Measurements from ENCODE around the gene SLC25A21. TPM values are rescaled to one million over a fixed set of nuclear protein-coding genes. Genes with fewer than 3 reads are reported as not detected.
A peak's percentile ranks its signal among the peaks of the same experiment; 100 is the strongest.
"Not testable (repeated sequence)": the region's sequence is repeated elsewhere in the genome, so short reads cannot be mapped to it uniquely, and the experiment has no call there.

The SLC25A21 gene
- total RNA-seq, 2 donors from 2014 or later: not detected

GRCh38 chr14:36941783-36942521 lies 230.5 kb downstream of the SLC25A21 start:
- peak in 1 of 2 donors; percentile 65 for DNase-seq (ENCODE audit: low spot score in 2 of 2)
- H3K36me3 Mint-ChIP-seq: no peaks in the 10 kb centered on the region
- H3K9me3 Mint-ChIP-seq: no peaks in the 10 kb centered on the region
- no peak for ATAC-seq
- no peak overlapping the region for H3K27ac Mint-ChIP-seq

- Mint-ChIP-seq H3K9me3 (no peaks in the 10 kb centered on the region), H3K27ac (no peak overlapping the region), H3K36me3 (no peaks in the 10 kb centered on the region)
- no peak for ATAC-seq
- no peak for DNase-seq (ENCODE audit: low spot score in 2 of 2)
Observed at GRCh38 chr14:36940476-36940875, 231.9 kb downstream of the SLC25A21 start.

GRCh38 chr14:36939265-36939664 lies 233.1 kb downstream of the SLC25A21 start:
- H3K36me3 Mint-ChIP-seq: no peaks in the 10 kb centered on the region
- DNase-seq (ENCODE audit: low spot score in 2 of 2): no peak
- H3K9me3 Mint-ChIP-seq: no peaks in the 10 kb centered on the region
- no peak for ATAC-seq
- H3K27ac Mint-ChIP-seq: no peak overlapping the region

- Mint-ChIP-seq H3K36me3 (no peaks in the 10 kb centered on the region), H3K27ac (no peak overlapping the region), H3K9me3 (no peaks in the 10 kb centered on the region)
- ATAC-seq (no peak), DNase-seq (ENCODE audit: low spot score in 2 of 2) (no peak)
Observed at GRCh38 chr14:36938678-36939077, 233.7 kb downstream of the SLC25A21 start.

- no peak for ATAC-seq
- no peak for DNase-seq (ENCODE audit: low spot score in 2 of 2)
- Mint-ChIP-seq H3K27ac (no peak overlapping the region), H3K36me3 (no peaks in the 10 kb centered on the region), H3K9me3 (peaks cover 4 to 5% of the 10 kb centered on the region in 2 donors)
Observed at GRCh38 chr14:36935976-36936678, 236.3 kb downstream of the SLC25A21 start.

- Mint-ChIP-seq H3K27ac (no peak overlapping the region), H3K9me3 (peaks cover 10 to 15% of the 10 kb centered on the region in 2 donors), H3K36me3 (no peaks in the 10 kb centered on the region)
- ATAC-seq: no peak
- DNase-seq (ENCODE audit: low spot score in 2 of 2): no peak
Observed at GRCh38 chr14:36934304-36934703, 238.1 kb downstream of the SLC25A21 start.

GRCh38 chr14:36931791-36932190 lies 240.6 kb downstream of the SLC25A21 start:
- no peak for DNase-seq (ENCODE audit: low spot score in 2 of 2)
- no peak for ATAC-seq
- Mint-ChIP-seq H3K9me3 (peaks cover 10 to 15% of the 10 kb centered on the region in 2 donors), H3K36me3 (no peaks in the 10 kb centered on the region), H3K27ac (no peak overlapping the region)

GRCh38 chr14:36928432-36928831 lies 244.0 kb downstream of the SLC25A21 start:
- ATAC-seq (no peak), DNase-seq (ENCODE audit: low spot score in 2 of 2) (no peak)
- peaks cover 10 to 15% of the 10 kb centered on the region in 2 donors for H3K9me3 Mint-ChIP-seq
- H3K27ac Mint-ChIP-seq: no peak overlapping the region
- no peaks in the 10 kb centered on the region for H3K36me3 Mint-ChIP-seq

GRCh38 chr14:36925094-36925493 lies 247.3 kb downstream of the SLC25A21 start:
- Mint-ChIP-seq H3K27ac (no peak overlapping the region), H3K9me3 (peaks cover 4 to 6% of the 10 kb centered on the region in 2 donors), H3K36me3 (no peaks in the 10 kb centered on the region)
- no peak for ATAC-seq
- DNase-seq (ENCODE audit: low spot score in 2 of 2): no peak

GRCh38 chr14:36916668-36917067 lies 255.7 kb downstream of the SLC25A21 start:
- Mint-ChIP-seq H3K27ac (no peak overlapping the region), H3K9me3 (no peaks in the 10 kb centered on the region), H3K36me3 (no peaks in the 10 kb centered on the region)
- ATAC-seq (no peak), DNase-seq (ENCODE audit: low spot score in 2 of 2) (no peak)

GRCh38 chr14:36915081-36915480 lies 257.3 kb downstream of the SLC25A21 start:
- H3K27ac Mint-ChIP-seq: no peak overlapping the region
- H3K36me3 Mint-ChIP-seq: no peaks in the 10 kb centered on the region
- ATAC-seq: no peak
- no peaks in the 10 kb centered on the region for H3K9me3 Mint-ChIP-seq
- DNase-seq (ENCODE audit: low spot score in 2 of 2): no peak

GRCh38 chr14:36910578-36910977 lies 261.8 kb downstream of the SLC25A21 start:
- ATAC-seq (no peak), DNase-seq (ENCODE audit: low spot score in 2 of 2) (no peak)
- peaks cover 0 to 6% of the 10 kb centered on the region in 2 donors for H3K9me3 Mint-ChIP-seq
- H3K27ac Mint-ChIP-seq: no peak overlapping the region
- no peaks in the 10 kb centered on the region for H3K36me3 Mint-ChIP-seq

- H3K36me3 Mint-ChIP-seq: no peaks in the 10 kb centered on the region
- ATAC-seq (no peak), DNase-seq (ENCODE audit: low spot score in 2 of 2) (no peak)
- H3K9me3 Mint-ChIP-seq: peaks cover 4 to 11% of the 10 kb centered on the region in 2 donors
- no peak overlapping the region for H3K27ac Mint-ChIP-seq
Observed at GRCh38 chr14:36905272-36905888, 267.0 kb downstream of the SLC25A21 start.

GRCh38 chr14:36901861-36902260 lies 270.5 kb downstream of the SLC25A21 start:
- no peak for ATAC-seq
- H3K27ac Mint-ChIP-seq: no peak overlapping the region
- H3K36me3 Mint-ChIP-seq: no peaks in the 10 kb centered on the region
- no peak for DNase-seq (ENCODE audit: low spot score in 2 of 2)
- H3K9me3 Mint-ChIP-seq: peaks cover 4 to 10% of the 10 kb centered on the region in 2 donors

GRCh38 chr14:36900846-36901245 lies 271.6 kb downstream of the SLC25A21 start:
- Mint-ChIP-seq H3K9me3 (peaks cover 4 to 12% of the 10 kb centered on the region in 2 donors), H3K27ac (no peak overlapping the region), H3K36me3 (no peaks in the 10 kb centered on the region)
- ATAC-seq (no peak), DNase-seq (ENCODE audit: low spot score in 2 of 2) (no peak)

GRCh38 chr14:36896300-36896699 lies 276.1 kb downstream of the SLC25A21 start:
- H3K36me3 Mint-ChIP-seq; DNase-seq (ENCODE audit: low spot score in 2 of 2); ATAC-seq; H3K27ac Mint-ChIP-seq: not testable (repeated sequence)
- peaks cover 0 to 14% of the 10 kb centered on the region in 2 donors for H3K9me3 Mint-ChIP-seq

GRCh38 chr14:36884049-36884448 lies 288.4 kb downstream of the SLC25A21 start:
- peaks cover 12 to 23% of the 10 kb centered on the region in 2 donors for H3K9me3 Mint-ChIP-seq
- no peak for DNase-seq (ENCODE audit: low spot score in 2 of 2)
- no peak overlapping the region for H3K27ac Mint-ChIP-seq
- no peaks in the 10 kb centered on the region for H3K36me3 Mint-ChIP-seq
- ATAC-seq: no peak
